ENCODE measurements around the gene LIX1.

LIX1 gene

GRCh38 chr5:97071101-97071500, 71.3 kb downstream of the LIX1 start:
- DNase-seq = peak in 1 of 2 donors; percentile 45

- no peak for DNase-seq
These were observed 72.2 kb downstream of the LIX1 start for GRCh38 chr5:97070234-97070633.

DNA sequence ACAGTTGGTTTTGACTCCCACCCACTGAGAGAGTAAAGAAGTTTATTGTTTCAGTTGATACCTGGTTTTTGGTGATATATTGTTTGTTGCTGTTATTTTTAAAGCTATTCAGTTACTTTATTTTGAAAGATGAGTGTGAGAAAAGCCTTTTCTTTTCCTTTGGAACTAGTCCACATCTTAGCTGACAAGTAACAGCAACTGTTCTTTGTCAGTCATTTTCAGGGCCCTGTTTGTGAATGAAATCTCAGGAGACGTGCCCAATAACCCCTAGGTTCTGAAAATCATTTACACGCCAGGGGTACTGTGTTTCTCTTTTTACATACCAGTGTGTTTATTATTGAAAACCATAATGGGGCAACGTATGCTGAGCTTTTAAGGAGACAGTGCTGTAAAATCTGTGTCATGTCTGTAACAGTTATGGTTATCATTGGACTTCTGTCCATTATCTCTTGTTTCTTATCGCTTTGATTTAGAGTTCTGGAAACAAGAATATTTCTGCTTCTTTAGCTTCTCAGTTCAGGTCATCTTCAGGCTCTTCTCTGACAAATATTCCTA, 75.0 kb downstream of the LIX1 start:
- no peak for DNase-seq

GRCh38 chr5:97065475-97065874, 76.9 kb downstream of the LIX1 start:
- no peak for DNase-seq

DNA sequence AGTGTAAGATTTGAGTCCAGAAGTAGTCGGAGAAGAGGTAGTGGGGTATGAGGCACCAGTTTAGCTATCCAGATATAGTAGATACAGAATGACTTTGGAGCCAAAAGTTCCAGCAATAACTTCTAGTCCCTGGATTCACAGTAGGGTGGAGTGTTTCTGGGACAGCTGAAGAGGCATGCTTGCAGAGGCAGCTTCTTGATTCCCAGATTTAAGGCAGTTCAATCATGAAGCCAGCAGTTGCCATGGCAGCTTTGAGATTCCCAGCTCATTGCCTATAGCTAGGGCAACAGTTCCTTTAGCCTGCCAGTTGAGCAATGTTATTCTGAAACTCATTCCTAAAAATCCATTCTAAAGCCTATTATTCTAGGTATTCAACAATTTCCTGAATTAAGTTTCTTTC, 79.2 kb downstream of the LIX1 start:
- DNase-seq = no peak

GRCh38 chr5:97062046-97062445, 80.4 kb downstream of the LIX1 start:
- DNase-seq = no peak

- DNase-seq = no peak
These were observed 86.1 kb downstream of the LIX1 start for GRCh38 chr5:97056263-97056662.

DNA sequence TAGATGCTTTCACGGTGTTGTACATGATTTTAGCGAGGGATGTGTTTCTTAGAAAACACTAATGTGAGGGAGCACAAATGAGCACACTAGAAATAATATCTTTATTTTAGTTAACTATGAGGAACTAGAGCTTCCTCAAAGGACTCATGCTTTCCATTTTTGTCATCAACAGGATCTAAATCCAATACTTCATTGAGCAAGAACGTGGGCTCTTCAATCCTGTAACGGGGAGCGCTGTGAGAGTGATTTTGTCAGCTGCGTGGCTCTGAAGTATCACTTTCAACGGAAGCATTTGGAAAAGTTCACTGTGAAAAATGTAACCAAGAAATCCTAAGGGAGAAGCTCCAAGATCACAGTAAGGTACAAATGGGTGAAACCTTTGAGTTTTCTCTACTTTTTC, 93.2 kb downstream of the LIX1 start:
- DNase-seq = no peak

DNA sequence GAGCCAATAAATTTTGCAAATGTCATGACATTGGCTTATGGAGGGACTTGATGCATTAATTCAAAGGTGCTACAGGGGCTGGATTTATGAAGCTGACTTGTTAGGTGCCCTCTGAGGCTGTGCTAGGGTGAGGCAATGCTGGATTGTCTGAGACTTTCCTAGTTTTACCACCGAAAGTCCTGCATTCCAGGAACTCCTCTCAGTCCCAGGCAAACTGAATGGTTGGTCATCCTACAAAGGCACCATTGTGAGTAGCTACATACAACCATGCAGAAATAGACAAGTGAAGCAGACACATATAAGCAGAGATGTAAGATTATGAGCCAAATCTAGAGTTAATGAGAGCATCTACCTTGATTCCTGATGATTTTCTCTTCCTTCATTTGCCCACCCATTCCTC, 95.3 kb downstream of the LIX1 start:
- no peak for DNase-seq

- no peak for DNase-seq
These were observed 96.0 kb downstream of the LIX1 start for GRCh38 chr5:97046270-97046982.

DNA sequence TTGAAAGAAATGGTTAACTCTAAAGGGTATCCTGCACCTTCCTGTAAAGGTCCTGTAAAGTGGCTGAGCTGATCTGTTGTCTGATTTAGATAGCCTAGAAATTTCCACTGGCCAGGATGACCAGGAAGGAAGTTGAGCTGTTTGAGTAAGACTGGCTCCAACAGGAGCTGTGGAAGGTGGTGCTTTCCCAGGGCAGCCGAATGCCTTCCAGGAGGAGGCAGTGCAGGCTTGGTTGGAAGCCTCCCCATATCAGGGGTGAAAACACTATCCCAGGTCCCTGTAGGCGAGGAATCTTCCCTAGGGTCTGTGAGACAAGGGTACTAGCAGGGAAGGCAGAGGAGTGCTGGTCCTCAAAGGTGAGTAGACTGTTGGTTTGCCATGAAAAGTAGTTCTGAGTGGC, 98.4 kb downstream of the LIX1 start:
- no peak for DNase-seq

- no peak for DNase-seq
These were observed 98.9 kb downstream of the LIX1 start for GRCh38 chr5:97043511-97043910.

DNA sequence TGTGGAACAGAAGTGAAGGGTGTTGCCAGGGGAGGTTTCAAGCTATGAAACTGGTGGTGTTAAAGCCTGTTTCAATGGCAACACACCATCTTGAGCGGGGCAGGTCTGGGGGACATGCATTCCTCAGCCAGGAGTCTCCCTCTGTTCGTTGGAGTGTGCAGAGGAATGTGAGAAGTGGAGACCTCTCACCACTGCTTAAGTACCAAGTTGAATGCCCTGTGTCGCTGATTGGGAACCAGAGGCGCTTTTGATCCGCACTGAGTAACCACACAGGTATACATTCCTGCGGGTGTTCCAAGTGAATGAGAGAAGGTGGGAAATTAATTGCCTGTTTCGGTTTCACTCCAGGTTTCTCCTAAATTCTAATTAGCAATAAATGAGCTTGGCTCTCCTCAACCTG, 99.4 kb downstream of the LIX1 start:
- no peak for DNase-seq
